GM21528 (cell line): ENCODE results near the gene SRP9.

Source experiments
- ATAC-seq: cut with Tn5 transposase; IDR thresholded peaks from one replicate; pipeline ENCODE4 v1.9.1; 2021; ENCODE audit warnings: mild to moderate bottlenecking, moderate library complexity; ENCODE audit not compliant: unreplicated experiment, low FRiP score

Gene SRP9, protein sequence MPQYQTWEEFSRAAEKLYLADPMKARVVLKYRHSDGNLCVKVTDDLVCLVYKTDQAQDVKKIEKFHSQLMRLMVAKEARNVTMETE

GRCh38 chr1:225777583-225778336 lies at the start of gene SRP9:
SRP9 (plus strand) TSS chr1:225777826; CDS start chr1:225777941, 115 bp downstream.
- peak; percentile 99 for ATAC-seq

DNA sequence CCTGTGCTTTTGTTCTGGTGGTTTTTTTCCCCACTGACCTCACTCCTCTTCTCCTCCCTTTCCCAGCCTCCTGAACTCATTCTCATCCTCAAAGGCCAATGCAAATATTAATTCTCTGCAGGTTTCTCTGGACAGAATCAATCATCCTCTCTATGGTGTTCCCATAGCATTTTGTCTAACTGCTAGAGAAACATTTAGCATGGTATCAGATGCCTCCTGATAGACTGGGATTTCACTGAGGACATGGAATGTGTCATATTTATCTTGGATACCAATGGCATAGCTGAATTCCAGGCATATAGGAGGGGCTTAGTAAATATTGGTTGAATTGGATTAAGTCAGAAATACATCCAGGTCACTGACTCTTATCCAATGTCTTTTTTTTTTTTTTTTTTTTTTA lies 46.1 kb upstream of the SRP9 start:
- no peak for ATAC-seq

DNA sequence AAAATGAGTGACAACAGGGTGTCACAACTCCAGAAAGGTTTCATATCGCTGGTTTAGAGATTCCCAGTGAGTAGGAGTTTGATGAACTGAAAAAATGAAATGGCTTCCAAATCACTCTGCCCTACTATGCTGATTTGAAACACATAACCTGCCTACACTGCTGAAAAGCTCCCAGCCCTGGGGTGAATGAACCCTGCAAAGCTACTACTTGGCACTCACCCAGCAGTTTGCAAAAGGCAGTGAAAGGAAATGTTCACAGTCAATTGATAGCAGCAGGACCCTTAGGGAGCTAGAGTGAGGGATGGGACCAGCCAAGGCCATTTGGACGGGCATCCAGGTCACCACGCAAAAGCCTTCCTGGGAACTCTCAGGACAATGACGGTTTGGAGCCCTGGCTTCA lies 44.4 kb upstream of the SRP9 start:
- ATAC-seq: no peak

GRCh38 chr1:225735252-225736149 lies 42.1 kb upstream of the SRP9 start:
- no peak for ATAC-seq

DNA sequence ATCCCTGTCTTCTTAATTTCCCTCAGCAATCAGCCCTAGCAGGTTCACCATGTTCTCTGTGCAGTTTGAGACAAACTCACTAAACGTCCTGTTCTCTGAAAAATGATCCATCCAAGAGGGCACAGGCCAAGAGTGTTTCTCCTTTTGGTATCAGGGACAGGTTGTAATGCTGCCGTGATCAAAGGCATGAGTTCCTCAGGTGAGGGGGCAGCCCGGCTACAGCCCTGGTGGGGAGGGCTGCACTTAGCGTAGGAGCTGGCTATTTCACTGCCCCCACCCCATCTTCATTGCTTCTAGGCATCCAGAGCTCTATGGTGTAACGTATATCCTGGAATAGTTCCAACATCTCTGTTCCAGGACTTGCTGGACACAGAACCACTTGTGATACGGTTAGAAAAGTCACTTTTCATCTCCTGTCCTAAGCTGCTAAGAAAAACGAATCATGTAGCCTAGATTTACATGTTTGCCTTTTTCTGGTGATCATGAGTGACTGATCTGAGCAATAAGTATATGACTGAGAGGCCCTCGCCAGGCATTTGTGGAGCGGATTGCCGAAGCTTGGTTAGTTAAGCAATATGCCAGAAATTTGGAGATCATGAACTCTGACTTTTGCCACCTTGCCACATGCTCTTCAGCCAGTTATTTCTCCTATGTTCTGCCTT lies 41.1 kb upstream of the SRP9 start:
- no peak for ATAC-seq

DNA sequence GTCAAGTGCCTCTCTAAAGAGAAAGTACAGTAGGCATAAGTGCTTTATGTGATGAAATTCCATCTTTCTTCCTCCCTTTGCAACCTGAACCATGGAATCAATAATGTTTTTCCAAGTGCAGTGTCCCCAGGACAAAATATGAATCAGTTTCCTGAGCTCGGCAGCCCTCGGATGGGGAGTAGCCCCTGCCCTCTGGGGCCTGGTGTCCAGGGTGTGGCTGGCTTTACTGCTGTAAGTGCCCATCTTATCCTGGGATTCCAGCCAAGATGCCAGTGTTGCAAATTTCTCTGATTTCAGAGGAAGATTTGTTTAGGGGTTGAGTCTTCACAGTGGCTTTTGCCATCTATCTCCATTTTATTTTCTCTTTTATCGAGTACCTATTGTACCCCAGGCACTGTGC lies 40.5 kb upstream of the SRP9 start:
- ATAC-seq: no peak

- ATAC-seq: no peak
Measured at GRCh38 chr1:225737866-225738265, 39.8 kb upstream of the SRP9 start.

- ATAC-seq: no peak
Measured at GRCh38 chr1:225738763-225739162, 38.9 kb upstream of the SRP9 start.

DNA sequence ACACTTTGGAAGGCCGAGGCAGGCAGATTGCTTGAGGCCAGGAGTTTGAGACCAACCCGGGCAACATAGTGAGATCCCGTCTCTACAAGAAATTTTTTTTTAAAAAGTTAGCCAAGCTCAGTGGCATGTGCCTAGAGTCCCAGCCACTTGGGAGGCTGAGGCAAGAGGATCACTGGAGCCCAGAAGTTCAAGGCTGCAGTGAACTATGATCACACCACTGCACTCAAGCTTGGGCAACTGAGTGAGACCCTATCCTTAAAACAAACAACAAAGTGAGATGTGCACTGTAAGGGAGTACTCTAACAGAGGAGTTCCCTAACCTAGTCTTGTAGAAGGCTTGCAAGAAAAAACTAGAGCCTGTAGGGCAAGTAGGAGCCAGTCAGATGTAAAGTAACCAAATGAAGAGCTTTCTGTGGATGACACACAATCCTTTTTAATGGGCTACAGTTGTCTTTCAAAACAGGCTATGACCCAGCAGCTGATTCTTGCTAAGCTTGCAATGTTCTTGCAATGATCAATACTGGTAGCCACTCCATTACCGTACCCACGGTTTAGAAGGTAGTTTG lies 38.0 kb upstream of the SRP9 start:
- ATAC-seq: no peak

- ATAC-seq: no peak
Measured at GRCh38 chr1:225744745-225745144, 32.9 kb upstream of the SRP9 start.

DNA sequence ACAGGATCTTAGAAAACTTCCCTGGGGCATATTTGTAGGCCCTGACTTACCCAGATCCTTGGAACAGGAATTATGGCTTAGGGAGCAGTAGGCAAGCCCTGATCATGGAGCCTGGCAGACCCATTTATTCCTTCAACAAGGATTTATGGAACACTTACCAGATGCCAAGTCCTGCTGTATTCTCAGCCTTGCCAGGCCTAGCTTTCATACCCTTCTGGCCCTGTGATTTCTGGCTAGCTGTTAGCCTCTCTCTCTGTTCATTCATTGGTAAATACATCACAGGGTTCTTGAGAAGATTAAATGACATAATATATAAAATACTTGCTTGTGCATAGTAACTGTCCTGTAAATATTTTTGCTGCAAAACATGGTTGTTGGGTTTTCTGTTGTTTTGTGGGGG lies 32.4 kb upstream of the SRP9 start:
- ATAC-seq: no peak

- no peak for ATAC-seq
Measured at GRCh38 chr1:225746361-225747179, 31.1 kb upstream of the SRP9 start.

DNA sequence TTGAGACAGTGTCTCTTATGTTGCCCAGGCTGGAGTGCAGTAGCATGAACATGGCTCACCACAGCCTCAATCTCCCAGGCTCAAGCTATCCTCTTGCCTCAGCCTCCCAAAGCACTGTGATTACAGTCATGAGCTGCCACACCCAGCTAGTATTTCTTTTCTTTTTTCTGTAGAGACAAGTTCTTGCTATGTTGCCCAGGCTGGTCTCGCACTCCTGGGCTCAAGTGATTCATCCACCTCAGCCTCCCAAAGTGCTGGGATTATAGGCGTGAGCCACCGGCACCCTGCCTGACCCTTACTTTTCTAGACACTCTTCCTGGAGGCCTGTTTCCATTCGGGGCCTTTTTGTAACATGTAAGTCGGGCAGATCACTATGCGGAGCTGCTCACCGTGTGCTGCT lies 30.1 kb upstream of the SRP9 start:
- ATAC-seq: no peak

GRCh38 chr1:225748529-225748928 lies 29.1 kb upstream of the SRP9 start:
- no peak for ATAC-seq

- ATAC-seq: no peak
Measured at GRCh38 chr1:225749706-225750105, 27.9 kb upstream of the SRP9 start.

GRCh38 chr1:225750420-225750819 lies 27.2 kb upstream of the SRP9 start:
- ATAC-seq: no peak

GRCh38 chr1:225750875-225751824 lies 26.5 kb upstream of the SRP9 start:
- no peak for ATAC-seq

GRCh38 chr1:225752245-225752644 lies 25.4 kb upstream of the SRP9 start:
- ATAC-seq: no peak
